WI38 (cell line): ENCODE measurements around the gene EPB41L2.

Experiments used
- H3K4me3 ChIP-seq: 2 replicates; pipeline ENCODE4 v1.5.1; 2011; ENCODE audit warnings: low read depth, mild to moderate bottlenecking, control low read depth, low read length
- CTCF ChIP-seq: IDR thresholded peaks from 2 replicates; pipeline ENCODE4 v1.5.1; 2012; ENCODE audit warnings: low read depth, mild to moderate bottlenecking, control low read depth, low read length

The EPB41L2 gene

GRCh38 chr6:130975325-130975724 lies 87.7 kb downstream of the EPB41L2 start:
- no peak for TF ChIP-seq CTCF
- H3K4me3 ChIP-seq: no peak overlapping the region

- TF ChIP-seq CTCF: no peak
- no peak overlapping the region for H3K4me3 ChIP-seq
Observed at GRCh38 chr6:130973521-130974277, 89.3 kb downstream of the EPB41L2 start.

- no peak for TF ChIP-seq CTCF
Observed at GRCh38 chr6:130971504-130971903, 91.5 kb downstream of the EPB41L2 start.

GRCh38 chr6:130970839-130971410 lies 92.1 kb downstream of the EPB41L2 start:
- no peak for TF ChIP-seq CTCF
- H3K4me3 ChIP-seq: no peak overlapping the region

More at GRCh38 chr6:130971504-130971903, 91.5 kb downstream of the EPB41L2 start:
- H3K4me3 ChIP-seq: no peak overlapping the region

- TF ChIP-seq CTCF: no peak
- H3K4me3 ChIP-seq: peak overlapping the region; percentile 61
Observed at GRCh38 chr6:130969791-130970491, 93.1 kb downstream of the EPB41L2 start.

GRCh38 chr6:130969166-130969565 lies 93.9 kb downstream of the EPB41L2 start:
- TF ChIP-seq CTCF: no peak
- H3K4me3 ChIP-seq: peak overlapping the region; percentile 61

- TF ChIP-seq CTCF: no peak
- peak overlapping the region; percentile 61 for H3K4me3 ChIP-seq
Observed at GRCh38 chr6:130968476-130968875, 94.6 kb downstream of the EPB41L2 start.
